Measurements from ENCODE around the gene EXOC7. TPM values are rescaled to one million over a fixed set of nuclear protein-coding genes. Genes with fewer than 3 reads are reported as not detected.

EXOC7 gene
- total and polyA plus RNA-seq, 2 of the 8 experiments (the other 6 are each of a cell fraction or from before 2014, with no cell fraction given): 77.1 to 92.6 TPM

- H3K27ac ChIP-seq (ENCODE audit: low read depth, low read length): no peak overlapping the region
- no peak for TF ChIP-seq TEAD4 (IDR thresholded peaks at IDR 0.05; ENCODE audit: low read depth, low read length)
- TF ChIP-seq KDM5A (IDR thresholded peaks at IDR 0.05; ENCODE audit: low read length): no peak
- no peak for TF ChIP-seq EP300 (IDR thresholded peaks at IDR 0.05; ENCODE audit: borderline replicate concordance in 1 of 2, low read depth in 2 of 2, low read length in 2 of 2)
Observed at GRCh38 chr17:76050538-76051467, 52.8 kb downstream of the EXOC7 start.

More at GRCh38 chr17:76050538-76051467, 52.8 kb downstream of the EXOC7 start:
- Histone ChIP-seq H3K36me3 (ENCODE audit: control insufficient read depth in 2 of 4, insufficient read depth in 4 of 4, low read length in 3 of 4) (peaks cover 14 to 61% (median 37%) of the 10 kb centered on the region in 4 experiments), H3K4me3 (ENCODE audit: extremely low read depth in 1 of 4, insufficient read depth in 2 of 4, low read depth in 3 of 4, low read length in 4 of 4) (no peak overlapping the region), H2BK120ac (replicated peaks; ENCODE audit: low read depth, low read length) (no peak overlapping the region), H3K79me2 (ENCODE audit: control insufficient read depth in 1 of 2, insufficient read depth in 2 of 2, low read length in 2 of 2) (no peaks in the 10 kb centered on the region), H4K20me1 (replicated peaks in 1 of 2; ENCODE audit: control insufficient read depth in 1 of 2, insufficient read depth in 2 of 2, low read length in 2 of 2) (no peaks in the 10 kb centered on the region), H3K56ac (replicated peaks; ENCODE audit: insufficient read length, low read depth, low read length) (no peak overlapping the region), H3K18ac (ENCODE audit: extremely low read depth, low read length) (no peak overlapping the region), H2BK20ac (ENCODE audit: low read length) (no peak overlapping the region), H3K23ac (ENCODE audit: insufficient read length) (no peak overlapping the region), H3K4me1 (replicated peaks in 1 of 4; ENCODE audit: control insufficient read depth in 3 of 4, insufficient read depth in 4 of 4, low read length in 3 of 4) (peaks cover 0 to 2% (median 0%) of the 10 kb centered on the region in 4 experiments; a peak in 1 of 7 replicates), H3K9me3 (ENCODE audit: insufficient read depth in 2 of 2, low read depth in 1 of 2, low read length in 1 of 2) (no peaks in the 10 kb centered on the region), H3K14ac (ENCODE audit: insufficient read length) (no peak overlapping the region), H3K23me2 (ENCODE audit: low read depth, low read length) (no peaks in the 10 kb centered on the region), H2BK15ac (ENCODE audit: low read length) (no peak overlapping the region), H3K79me1 (ENCODE audit: low read depth, low read length) (no peaks in the 10 kb centered on the region; the same call in 1 of the 2 replicates), H4K91ac (replicated peaks; ENCODE audit: insufficient read length, low read length) (no peak overlapping the region), H4K8ac (ENCODE audit: extremely low read depth, insufficient read depth, low read length) (no peak overlapping the region), H2AFZ (ENCODE audit: low read length) (no peak overlapping the region), H4K5ac (ENCODE audit: insufficient read length, low read depth, low read length) (no peak overlapping the region), H3K4ac (replicated peaks; ENCODE audit: insufficient read length, low read depth, low read length) (no peak overlapping the region), H2BK12ac (ENCODE audit: low read depth, low read length) (no peak overlapping the region), H3K9ac (replicated peaks in 1 of 4; ENCODE audit: extremely low read depth in 1 of 4, low read depth in 3 of 4, low read length in 3 of 4) (no peak overlapping the region), H3K4me2 (ENCODE audit: insufficient read depth in 1 of 2, low read depth in 2 of 2, low read length in 2 of 2) (no peak overlapping the region), H3K27me3 (replicated peaks in 1 of 4; ENCODE audit: control insufficient read depth in 3 of 4, extremely low read depth in 1 of 4, insufficient read depth in 3 of 4, low read length in 3 of 4) (no peaks in the 10 kb centered on the region), H2BK5ac (ENCODE audit: low read depth, low read length) (no peak overlapping the region; the same call in 1 of the 2 replicates), H2AK5ac (ENCODE audit: low read depth, low read length) (no peak overlapping the region)
- no peak for FAIRE-seq
- DNase-seq (ENCODE audit: low read depth in 1 of 2, low spot score in 2 of 2): no peak
- ChIA-PET POLR2A (ENCODE audit: partially characterized antibody) (interaction anchor here (0.6 to 1.6 kb wide), 4 partner anchors 9 to 111 kb away, joined by 3 to 5 read pairs (median 4); no protein-coding TSS in a partner anchor), CTCF (ENCODE audit: partially characterized antibody) (interaction anchor here (0.7 to 1.7 kb wide), 3 partner anchors 30 to 408 kb away, joined by 3 to 5 read pairs (median 3); no protein-coding TSS in a partner anchor)
- 92% methylated on average over 11 of the region's 11 CpGs; no CpG with 5 or more reads in 1 of the 2 experiments for WGBS, 2 experiments (ENCODE audit: extremely low coverage in 1 of 2, insufficient coverage in 1 of 2, insufficient read length in 1 of 2, insufficient replicate concordance in 2 of 2, low coverage in 1 of 2, low lambda C conversion rate in 2 of 2, missing lambda C conversion rate in 1 of 2)

Data from H1 (cell line).